HepG2 (cell line): ENCODE data around the gene KIAA1958. TPM values are rescaled to one million over a fixed set of nuclear protein-coding genes. Genes with fewer than 3 reads are reported as not detected.

Experiments
- ATAC-seq: fragments of 200-7000 bp; cut with Tn5 transposase; 3 replicates; pipeline ENCODE4 v1.9.1; 2020; ENCODE audit warnings: mild to moderate bottlenecking, moderate library complexity
- BruUV-seq: library from RNA; stranded (reverse); fragments of 400-500 nt; replicated peaks from 2 replicates; lab custom pipeline; 2021; lab: Mats Ljungman, UMichigan
- CTCF ChIA-PET: fragments of 300-600 bp; formaldehyde crosslinking; extraction: SDS; loops from one replicate; lab custom pipeline; 2021; ENCODE audit warnings: low total read pairs, inconsistent platforms, low intra/inter-chr PET ratio; lab: Yijun Ruan, JAX
- POLR2A ChIA-PET: fragments of 350-600 bp; sonication (Branson Sonifier 250); formaldehyde crosslinking; loops from one replicate; lab custom pipeline; 2020; ENCODE audit warnings: antibody characterized with exemption, inconsistent platforms; lab: Yijun Ruan, JAX
- DNase-seq: peaks from one replicate; pipeline ENCODE4 v3.0.0-alpha.2; 2015; ENCODE audit warnings: low spot score
- FAIRE-seq: peaks from 3 replicates; lab custom pipeline; 2011; peaks lifted over from hg19 to GRCh38; lab: Jason Lieb, UNC
- H2AFZ ChIP-seq: one replicate; pipeline ENCODE4 v1.6.1; 2011; ENCODE audit warnings: low read length, inconsistent platforms
- H3K27ac ChIP-seq: fragments of 300-600 bp; 3 replicates; pipeline ENCODE4 v1.8.0; 2011; ENCODE audit warnings: mixed run types, mild to moderate bottlenecking, mixed read lengths, low read length, inconsistent platforms; ENCODE audit not compliant: insufficient read depth; ENCODE audit errors: extremely low read length
- H3K27me3 ChIP-seq, 2 experiments: fragments of 200-600 bp in 1 of 2; 2 replicates in 1 of 2; 3 replicates in 1 of 2; pipeline versions ENCODE4 v1.6.0 to v1.8.0; 2011; ENCODE audit warnings: low read length in 2 of 2, mild to moderate bottlenecking in 2 of 2, moderate library complexity in 2 of 2, inconsistent platforms in 1 of 2; ENCODE audit not compliant: insufficient read depth in 2 of 2, control insufficient read depth in 1 of 2
- H3K36me3 ChIP-seq, 2 experiments: fragments of 200-600 bp in 1 of 2; replicated peaks in 1 of 2; 2 replicates in 1 of 2; 3 replicates in 1 of 2; pipeline versions ENCODE4 v1.5.1 to v1.8.0; 2011; ENCODE audit warnings: low read length in 2 of 2, inconsistent platforms in 1 of 2; ENCODE audit not compliant: insufficient read depth in 2 of 2, control insufficient read depth in 1 of 2
- H3K4me1 ChIP-seq: 2 replicates; pipeline ENCODE4 v1.5.1; 2012; ENCODE audit warnings: low read length, inconsistent platforms; ENCODE audit not compliant: insufficient read depth
- H3K4me2 ChIP-seq: 2 replicates; pipeline ENCODE4 v1.6.0; 2011; ENCODE audit warnings: low read depth, low read length, inconsistent platforms
- H3K4me3 ChIP-seq, 3 experiments: fragments of 200-600 bp in 1 of 3; sonication (generic), shearing (Covaris generic) in 1 of 3; replicated peaks in 1 of 3; 2 replicates each; pipeline ENCODE4 v1.5.1; 2011 to 2016; ENCODE audit warnings: low read length in 3 of 3, inconsistent platforms in 2 of 3, low read depth in 2 of 3, mild to moderate bottlenecking in 2 of 3, control low read depth in 1 of 3, mixed read lengths in 1 of 3; ENCODE audit not compliant: insufficient read depth in 1 of 3
- H3K79me2 ChIP-seq: one replicate; pipeline ENCODE4 v1.6.1; 2011; ENCODE audit warnings: low read length, inconsistent platforms; ENCODE audit not compliant: insufficient read depth
- H3K9ac ChIP-seq: 2 replicates; pipeline ENCODE4 v1.6.0; 2011; ENCODE audit warnings: mild to moderate bottlenecking, low read depth, low read length, inconsistent platforms; ENCODE audit not compliant: insufficient read depth
- H3K9me3 ChIP-seq: 2 replicates; pipeline ENCODE4 v1.5.1; 2012; ENCODE audit warnings: mild to moderate bottlenecking, low read length
- H4K20me1 ChIP-seq: 2 replicates; pipeline ENCODE4 v1.6.0; 2011; ENCODE audit warnings: inconsistent platforms, mild to moderate bottlenecking, low read length, moderate library complexity; ENCODE audit not compliant: insufficient read depth
- DNMT1 ChIP-seq: sonication (generic); formaldehyde crosslinking; IDR thresholded peaks from 2 replicates; pipeline ENCODE4 v1.5.1; 2020; ENCODE audit warnings: mild to moderate bottlenecking, missing genetic modification reagents
- DPF2 ChIP-seq: sonication (generic); formaldehyde crosslinking; IDR thresholded peaks from 2 replicates; pipeline ENCODE4 v1.4.0; 2020; ENCODE audit warnings: mild to moderate bottlenecking, low read depth, missing genetic modification reagents, borderline replicate concordance
- FOXA1 ChIP-seq, 2 experiments: fragments of 450-650 bp in 1 of 2; sonication (generic) in 1 of 2; formaldehyde crosslinking in 1 of 2; IDR thresholded peaks; 2 replicates each; pipeline versions ENCODE4 v1.4.0 to v1.6.1; 2016 to 2020; ENCODE audit warnings: missing genetic modification reagents in 1 of 2
- KAT7 ChIP-seq: IDR thresholded peaks from 2 replicates; pipeline ENCODE4 v1.6.1; 2018; ENCODE audit warnings: borderline replicate concordance, missing compliant biosample characterization
- NFYC ChIP-seq: IDR thresholded peaks from 2 replicates; pipeline ENCODE4 v1.6.1; 2016; ENCODE audit warnings: missing genetic modification reagents, missing compliant biosample characterization
- ZNF225 ChIP-seq: sonication (generic); formaldehyde crosslinking; IDR thresholded peaks from 2 replicates; pipeline ENCODE4 v1.4.0; 2020; ENCODE audit warnings: mild to moderate bottlenecking, missing genetic modification reagents
- WGBS: methylation state at CpG from one replicate; pipeline ENCODE4 v1.1.6; 2017; ENCODE audit warnings: low lambda C conversion rate; 5-methylcytosine and 5-hydroxymethylcytosine counted together
- in situ Hi-C: cut with HindIII; loops from 2 replicates; pipeline ENCODE4 v1.10.0; 2017; ENCODE audit warnings: low pct_unique_long_range_greater_than_20kb; ENCODE audit not compliant: extremely low pct_ligation_motif_present
- intact Hi-C: fragments of 100-400 bp; cut with micrococcal nuclease; formaldehyde crosslinking; loops from one replicate; pipeline ENCODE4 v1.10.0; 2022; ENCODE audit not compliant: unreplicated experiment
- polyA plus RNA-seq, 8 experiments: library from polyadenylated mRNA; depleted of rRNA in 3 of 8; stranded (reverse) in 7 of 8; unstranded in 1 of 8; fragments of >200 nt; fragmentation: Illumina TruSeq in 4 of 8; extraction: Trizol in 4 of 8; gene quantifications; 2 replicates each; pipeline versions ENCODE4 v1.2.1 to v1.2.3, GENCODE V29; 2011 to 2016; ENCODE audit warnings: low read depth in 4 of 8, missing spikeins in 1 of 8, mixed read lengths in 1 of 8; ENCODE audit not compliant: insufficient read depth in 1 of 8
- total RNA-seq, 5 experiments: library from RNA; depleted of rRNA; stranded (reverse); fragments of >200 nt; fragmentation: Illumina TruSeq; extraction: Trizol; gene quantifications; 2 replicates each; pipeline ENCODE4 v1.2.3, GENCODE V29; 2016; ENCODE audit warnings: low read depth in 1 of 5
- TF ChIP-seq, protein P1 (sequence below): sonication (generic); formaldehyde crosslinking; IDR thresholded peaks from 2 replicates; pipeline ENCODE4 v1.4.0; 2020; ENCODE audit warnings: missing genetic modification reagents

KIAA1958 gene
- total and polyA plus RNA-seq, 2 of the 13 experiments (the other 11 are each of a cell fraction or from before 2014, with no cell fraction given): 8.5 to 10.3 TPM

DNA sequence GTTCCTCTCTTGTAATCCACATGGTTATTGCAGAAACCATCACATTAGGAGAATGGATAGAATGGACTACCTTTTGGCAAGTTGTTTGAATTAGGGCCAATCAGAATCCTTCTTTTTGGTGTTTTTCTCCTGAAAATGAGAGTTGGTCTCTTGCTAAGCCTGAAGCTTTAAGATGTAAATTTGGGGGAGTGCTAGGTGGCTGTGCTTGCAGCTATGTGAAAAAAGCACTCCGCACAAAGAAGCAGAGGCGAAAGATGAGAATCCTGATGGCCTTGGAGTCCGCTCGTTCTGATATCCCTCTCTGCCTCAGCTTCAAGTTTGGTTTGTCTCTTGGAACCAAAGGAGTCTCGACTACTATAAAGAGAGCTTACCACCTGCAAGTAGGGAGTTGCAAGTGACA is 167.7 kb downstream of the KIAA1958 start (continued):
- TF ChIP-seq, protein P1, sequence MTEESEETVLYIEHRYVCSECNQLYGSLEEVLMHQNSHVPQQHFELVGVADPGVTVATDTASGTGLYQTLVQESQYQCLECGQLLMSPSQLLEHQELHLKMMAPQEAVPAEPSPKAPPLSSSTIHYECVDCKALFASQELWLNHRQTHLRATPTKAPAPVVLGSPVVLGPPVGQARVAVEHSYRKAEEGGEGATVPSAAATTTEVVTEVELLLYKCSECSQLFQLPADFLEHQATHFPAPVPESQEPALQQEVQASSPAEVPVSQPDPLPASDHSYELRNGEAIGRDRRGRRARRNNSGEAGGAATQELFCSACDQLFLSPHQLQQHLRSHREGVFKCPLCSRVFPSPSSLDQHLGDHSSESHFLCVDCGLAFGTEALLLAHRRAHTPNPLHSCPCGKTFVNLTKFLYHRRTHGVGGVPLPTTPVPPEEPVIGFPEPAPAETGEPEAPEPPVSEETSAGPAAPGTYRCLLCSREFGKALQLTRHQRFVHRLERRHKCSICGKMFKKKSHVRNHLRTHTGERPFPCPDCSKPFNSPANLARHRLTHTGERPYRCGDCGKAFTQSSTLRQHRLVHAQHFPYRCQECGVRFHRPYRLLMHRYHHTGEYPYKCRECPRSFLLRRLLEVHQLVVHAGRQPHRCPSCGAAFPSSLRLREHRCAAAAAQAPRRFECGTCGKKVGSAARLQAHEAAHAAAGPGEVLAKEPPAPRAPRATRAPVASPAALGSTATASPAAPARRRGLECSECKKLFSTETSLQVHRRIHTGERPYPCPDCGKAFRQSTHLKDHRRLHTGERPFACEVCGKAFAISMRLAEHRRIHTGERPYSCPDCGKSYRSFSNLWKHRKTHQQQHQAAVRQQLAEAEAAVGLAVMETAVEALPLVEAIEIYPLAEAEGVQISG: no peak
- no peak for TF ChIP-seq DPF2 (CRISPR knock-in tag)
- no peak for TF ChIP-seq KAT7

DNA sequence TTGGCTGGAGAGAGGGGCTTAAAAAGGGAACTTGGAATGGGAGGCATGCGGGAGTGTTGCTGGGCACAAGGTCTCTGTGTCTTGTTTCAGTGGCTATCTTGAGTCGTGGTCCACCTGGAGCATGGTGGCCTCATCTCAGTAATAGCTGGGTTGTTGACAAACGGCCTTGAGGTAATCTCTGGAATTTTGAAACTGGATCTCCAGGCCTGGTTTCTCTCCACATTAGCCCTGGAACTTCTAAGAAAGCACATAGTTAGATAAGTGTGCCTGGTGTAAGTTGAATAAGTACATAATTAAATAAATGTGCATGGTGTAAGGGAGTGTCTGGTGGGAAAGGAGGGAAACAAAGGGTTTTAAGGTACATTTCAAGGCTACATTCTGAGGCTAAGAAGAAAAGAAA is 169.0 kb downstream of the KIAA1958 start:
- 76% methylated on average over 3 of the region's 3 CpGs for WGBS
- ChIA-PET POLR2A (no interaction called here), CTCF (no interaction called here)
- H3K27ac ChIP-seq: no peak overlapping the region
- FAIRE-seq: no peak
- H3K27me3 ChIP-seq: no peaks in the 10 kb centered on the region
- no peaks in the 10 kb centered on the region for H4K20me1 ChIP-seq
- intact Hi-C loops (no loop called here), in situ Hi-C loops (no loop called here)
- peaks cover 5 to 16% of the 10 kb centered on the region in 2 experiments; a peak in 4 of 5 replicates for H3K36me3 ChIP-seq
- H3K4me2 ChIP-seq: no peak overlapping the region
- no TSS peak for BruUV-seq
- no peaks in the 10 kb centered on the region for H3K79me2 ChIP-seq
- no peak for TF ChIP-seq FOXA1 (IDR thresholded peaks at IDR 0.05)
- TF ChIP-seq FOXA1 (CRISPR knock-in tag; IDR thresholded peaks at IDR 0.05): peak; percentile 32; the same call in 1 of the 2 replicates
- no peak for TF ChIP-seq DNMT1 (CRISPR knock-in tag)
- TF ChIP-seq ZNF225 (CRISPR knock-in tag): no peak
- no peak for TF ChIP-seq NFYC (CRISPR knock-in tag)
- TF ChIP-seq, all 625 proteins: peak for 1
- Histone ChIP-seq H3K4me3 (no peak overlapping the region), H3K4me1 (no peaks in the 10 kb centered on the region), H2AFZ (no peak overlapping the region), H3K9ac (no peak overlapping the region), H3K9me3 (no peaks in the 10 kb centered on the region)
- no peak for ATAC-seq
- peak; percentile 5 for DNase-seq
